Ramos (cell line): ENCODE data around the gene CHN2.

Experiments used
- in situ Hi-C: fragments of 300-500 bp; cut with MboI; formaldehyde crosslinking; loops from one replicate; pipeline ENCODE4 v1.14.3; 2022; ENCODE audit warnings: low sequenced_read_pairs; ENCODE audit not compliant: unreplicated experiment

Gene CHN2

DNA sequence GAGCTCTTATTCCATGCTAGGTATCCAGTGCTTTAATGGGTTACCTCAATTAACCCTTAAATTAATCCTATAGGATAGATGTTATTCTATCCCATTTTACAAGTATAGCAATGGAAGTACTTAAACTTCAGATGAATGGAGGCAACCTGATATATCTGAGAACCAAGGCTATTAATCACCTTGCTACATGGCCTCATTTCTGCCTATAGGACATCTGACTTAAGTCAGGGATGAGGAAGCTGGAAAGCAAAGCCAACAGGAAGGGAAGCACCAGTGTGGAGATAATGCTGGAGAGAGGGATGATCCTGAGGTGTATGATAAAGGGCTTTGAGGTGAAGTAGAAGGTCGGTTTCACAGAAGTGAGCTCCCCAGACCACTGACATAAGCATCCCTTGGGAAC is 132.3 kb downstream of the CHN2 start:
- in situ Hi-C loops = no loop called here

DNA sequence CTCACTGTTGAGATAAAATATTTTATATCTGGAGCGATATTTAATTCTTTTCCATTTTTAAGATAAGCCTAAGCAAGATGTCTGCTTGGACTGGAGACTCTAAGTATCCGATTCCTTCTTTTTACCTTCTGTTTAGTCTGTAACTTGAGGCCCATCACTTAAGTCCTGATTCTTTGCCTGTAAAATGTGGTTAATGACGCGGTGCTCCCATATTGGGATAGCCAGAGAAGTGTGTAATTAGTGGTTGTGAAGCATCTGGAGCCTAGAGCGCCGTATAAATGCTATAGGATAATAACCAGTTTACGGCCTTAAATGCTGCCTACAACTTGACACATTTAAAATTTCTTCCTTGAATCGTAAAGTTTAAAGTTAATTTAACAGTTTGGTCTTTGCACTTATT is 132.9 kb downstream of the CHN2 start:
- in situ Hi-C loops = no loop called here

DNA sequence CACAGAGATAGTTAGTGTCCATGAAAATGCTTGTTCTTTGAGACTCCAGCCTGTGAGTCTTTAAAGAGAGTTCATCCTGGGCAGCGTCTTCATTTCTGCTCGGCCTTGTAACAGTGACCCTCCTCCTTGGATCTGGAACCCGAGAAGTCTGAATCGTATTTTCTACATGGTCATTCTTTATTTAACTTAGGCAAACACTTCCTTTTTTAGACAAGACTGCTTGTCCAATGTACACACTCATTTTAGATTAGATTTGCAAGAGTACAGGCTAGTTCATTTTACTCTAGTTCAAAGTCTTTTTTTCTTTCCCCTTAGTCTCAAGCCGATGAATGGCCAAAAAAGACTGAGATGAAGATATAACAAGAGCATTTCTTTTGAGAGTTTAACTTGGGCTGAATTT is 133.5 kb downstream of the CHN2 start:
- in situ Hi-C loops = no loop called here

- in situ Hi-C loops = no loop called here
These were observed 134.2 kb downstream of the CHN2 start for GRCh38 chr7:29328811-29329210.

GRCh38 chr7:29329686-29330085 is 135.1 kb downstream of the CHN2 start:
- in situ Hi-C loops = no loop called here

DNA sequence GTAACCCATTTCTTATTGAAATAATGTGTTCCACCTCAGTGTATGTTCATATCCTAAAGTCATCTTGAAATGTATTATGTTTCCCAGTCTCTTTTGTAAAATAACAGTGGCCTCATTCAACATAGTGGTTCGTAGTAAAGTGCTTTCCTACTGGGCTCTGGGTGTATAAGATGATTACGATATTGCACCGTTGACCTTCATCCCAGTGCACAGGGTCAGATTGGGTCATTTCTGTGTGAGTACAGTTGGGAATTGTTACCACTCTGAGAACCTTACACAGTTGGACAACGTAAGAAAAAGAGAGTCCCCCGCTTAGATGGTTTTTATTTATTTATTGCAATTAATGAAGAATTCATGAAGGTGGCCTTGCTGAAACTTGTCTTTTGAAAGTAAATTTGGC is 135.6 kb downstream of the CHN2 start:
- in situ Hi-C loops = no loop called here

DNA sequence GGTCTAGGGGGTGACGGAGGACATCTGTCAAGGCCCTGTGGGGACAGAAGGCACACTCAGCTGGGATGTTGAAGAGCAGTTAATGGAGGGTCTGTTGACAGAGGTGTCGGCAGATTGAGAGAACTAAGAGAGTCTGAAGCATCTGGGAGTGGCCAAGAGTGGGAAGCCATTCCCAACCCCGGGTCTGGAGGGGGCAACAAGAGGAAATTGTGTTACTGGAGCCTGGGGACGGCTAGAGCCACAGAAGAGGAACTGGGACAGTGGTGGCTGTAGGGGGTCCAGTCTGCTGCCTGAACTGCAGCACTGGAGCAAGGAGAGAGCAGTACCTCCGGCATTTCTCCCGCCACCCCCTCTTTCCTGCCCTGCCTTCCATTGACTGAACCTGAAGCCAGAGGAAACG is 136.6 kb downstream of the CHN2 start:
- in situ Hi-C loops = no loop called here

GRCh38 chr7:29332042-29332811 is 137.7 kb downstream of the CHN2 start:
- in situ Hi-C loops = no loop called here

DNA sequence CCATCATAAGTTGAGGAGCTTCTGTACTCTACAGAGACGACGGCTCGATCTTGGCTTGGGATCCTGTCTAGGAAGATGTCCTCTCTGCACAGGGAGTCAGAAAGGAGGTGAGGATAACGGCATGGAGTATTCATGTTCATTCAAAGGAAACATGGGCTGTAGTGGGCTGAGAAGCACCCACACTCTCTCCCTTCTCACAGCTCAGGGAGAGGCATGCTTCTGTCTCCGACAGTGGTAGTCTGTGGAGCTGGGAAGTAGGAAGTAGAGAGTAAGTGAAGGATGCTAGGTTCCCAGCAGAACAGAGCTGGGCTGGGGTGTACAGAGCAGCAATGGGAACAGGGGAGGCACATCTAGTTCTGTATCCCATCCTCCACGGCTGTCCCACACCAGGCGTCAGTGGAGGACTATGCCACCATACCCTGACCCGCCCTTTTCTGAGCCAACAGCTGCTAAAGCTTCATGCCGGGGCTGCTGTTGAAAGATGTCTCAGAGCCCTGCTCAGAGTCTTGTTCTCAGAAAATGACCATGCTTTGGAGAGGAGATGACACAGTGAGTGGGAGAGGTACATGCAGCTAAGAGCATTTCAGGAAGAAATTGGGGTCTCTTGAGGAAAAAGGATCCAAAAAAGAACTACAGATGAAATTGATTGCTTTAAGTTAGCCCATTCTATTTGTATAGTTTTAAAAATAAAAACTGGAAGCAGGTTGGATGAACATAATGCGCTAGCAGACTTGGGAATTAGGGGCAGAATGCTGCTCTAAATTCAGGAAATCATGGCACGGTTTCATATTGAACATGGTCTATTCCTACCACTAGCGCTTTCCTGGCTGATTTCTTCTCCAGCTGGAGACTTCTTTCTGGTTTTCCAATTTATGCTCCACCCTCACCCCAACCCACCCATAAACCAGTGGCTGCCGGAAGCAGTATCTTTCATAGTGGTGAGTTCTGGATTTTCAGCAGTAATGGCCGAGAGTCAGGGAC is 138.6 kb downstream of the CHN2 start:
- in situ Hi-C loops = no loop called here

- in situ Hi-C loops = no loop called here
These were observed 140.9 kb downstream of the CHN2 start for GRCh38 chr7:29335188-29336083.

DNA sequence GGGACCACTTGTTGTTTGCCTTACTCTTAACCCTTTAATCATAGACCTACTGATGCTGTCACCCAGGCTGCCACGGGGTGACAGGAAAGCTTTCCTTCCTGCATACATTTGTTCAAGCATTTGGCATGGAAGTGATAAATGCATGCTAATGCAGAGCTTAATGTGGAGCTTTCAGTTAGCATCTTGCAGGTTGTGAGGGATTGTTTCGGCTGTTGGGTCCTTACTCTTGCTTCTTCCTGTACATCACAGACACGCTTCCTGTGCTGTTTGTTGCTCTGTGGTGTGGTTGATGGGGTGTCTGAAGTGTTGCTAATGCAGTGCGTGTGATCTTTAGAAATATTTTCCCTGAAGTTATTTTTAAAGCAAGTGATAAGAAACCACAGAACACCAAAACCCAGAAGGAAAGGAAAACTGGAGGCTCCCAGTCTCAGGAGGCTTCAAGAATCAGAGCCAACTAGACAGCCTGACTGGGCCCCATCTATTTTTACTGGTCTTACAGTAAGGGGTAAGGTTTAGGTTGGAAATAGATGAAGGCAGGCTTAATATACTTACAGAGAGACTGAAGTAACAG is 143.1 kb downstream of the CHN2 start:
- in situ Hi-C loops = no loop called here

DNA sequence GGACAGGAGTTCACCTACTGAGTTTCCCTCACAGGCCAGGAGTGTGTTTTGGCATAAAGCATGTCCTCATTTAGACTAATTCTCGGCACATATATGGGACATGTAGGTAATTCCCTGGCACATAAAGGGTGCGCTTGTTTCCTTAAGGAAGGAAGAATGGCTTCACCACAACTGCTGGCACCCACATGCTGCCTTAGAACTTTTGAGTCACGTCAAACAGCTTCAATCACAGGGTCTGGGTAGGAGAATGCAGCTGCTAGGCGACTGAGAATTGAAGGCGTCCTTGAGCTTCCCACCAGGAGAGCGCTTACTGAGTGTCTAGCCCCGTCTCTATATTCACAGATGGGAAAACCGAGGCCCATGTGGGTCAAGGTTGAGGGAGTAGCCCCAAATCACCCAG is 146.1 kb downstream of the CHN2 start:
- in situ Hi-C loops = no loop called here

- in situ Hi-C loops = no loop called here
These were observed 146.6 kb downstream of the CHN2 start for GRCh38 chr7:29341156-29341555.

DNA sequence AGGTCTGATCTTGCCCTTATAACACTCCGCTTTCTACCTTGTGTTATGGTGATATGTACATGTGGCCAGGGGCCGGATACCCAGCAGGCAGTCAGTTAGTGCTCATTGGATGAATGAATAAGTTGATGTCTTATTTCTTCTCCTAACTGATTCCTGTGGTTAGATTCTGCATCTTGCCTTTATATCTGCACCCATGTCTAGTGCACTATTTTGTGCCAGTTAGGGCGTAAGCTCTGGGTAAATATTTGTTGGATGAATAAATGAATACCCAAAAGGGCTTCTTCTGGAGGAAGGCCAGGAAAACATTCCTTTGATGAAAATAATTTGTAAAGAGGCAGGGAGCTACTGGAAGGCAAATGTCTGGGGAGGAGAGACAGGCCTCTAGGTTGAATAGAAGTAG is 148.2 kb downstream of the CHN2 start:
- in situ Hi-C loops = no loop called here

DNA sequence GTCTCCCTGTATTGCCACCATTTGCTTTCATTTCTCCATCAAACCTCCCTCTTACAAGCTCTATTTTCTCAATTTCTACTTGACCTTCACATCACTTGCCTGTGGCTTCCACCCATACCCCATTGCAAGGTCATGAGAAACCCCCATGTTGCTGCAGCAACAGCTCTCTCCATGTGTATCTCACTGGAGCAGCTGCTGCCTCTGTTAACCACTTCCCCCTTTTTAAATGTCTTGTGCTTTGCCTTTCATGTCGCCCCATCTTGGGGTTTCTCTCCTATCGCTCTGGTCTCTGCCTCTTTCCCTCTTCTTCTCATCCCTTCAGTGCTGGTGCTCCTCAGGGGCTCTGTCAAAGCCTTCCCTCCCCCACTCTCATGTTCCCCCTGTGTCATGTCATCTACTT is 148.8 kb downstream of the CHN2 start:
- in situ Hi-C loops = no loop called here

DNA sequence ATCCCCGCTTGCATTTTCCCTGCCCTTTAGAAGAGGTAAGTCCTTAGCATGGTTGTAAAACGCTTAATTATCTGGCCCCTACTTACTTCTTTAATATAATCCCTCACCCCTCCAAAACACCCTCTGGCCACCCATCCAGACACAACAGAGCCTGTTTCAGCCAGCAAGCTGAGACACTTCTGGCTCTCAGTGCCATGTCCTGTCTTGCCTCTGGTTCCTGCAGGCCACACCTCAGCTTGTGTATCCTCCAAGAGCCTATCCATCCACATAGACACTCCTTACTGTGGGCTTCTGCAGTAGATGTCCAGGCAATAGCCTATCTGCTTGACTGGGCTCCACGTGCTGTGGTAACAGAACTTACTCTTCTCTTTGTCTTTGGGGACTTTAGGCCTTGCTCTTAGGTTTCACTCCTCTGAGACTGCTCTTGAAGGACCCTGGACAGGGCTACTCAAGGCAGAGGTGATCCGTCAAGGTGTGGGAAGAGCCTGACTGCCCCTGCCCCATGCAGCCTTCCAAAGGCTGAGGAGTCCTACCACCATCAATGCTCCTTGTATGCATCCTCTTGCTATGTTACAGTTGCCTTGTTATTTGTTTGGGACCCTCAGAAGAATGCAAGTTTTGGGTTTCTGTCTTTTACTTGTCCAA is 149.9 kb downstream of the CHN2 start:
- in situ Hi-C loops = no loop called here

GRCh38 chr7:29345590-29345989 is 151.0 kb downstream of the CHN2 start:
- in situ Hi-C loops = no loop called here

DNA sequence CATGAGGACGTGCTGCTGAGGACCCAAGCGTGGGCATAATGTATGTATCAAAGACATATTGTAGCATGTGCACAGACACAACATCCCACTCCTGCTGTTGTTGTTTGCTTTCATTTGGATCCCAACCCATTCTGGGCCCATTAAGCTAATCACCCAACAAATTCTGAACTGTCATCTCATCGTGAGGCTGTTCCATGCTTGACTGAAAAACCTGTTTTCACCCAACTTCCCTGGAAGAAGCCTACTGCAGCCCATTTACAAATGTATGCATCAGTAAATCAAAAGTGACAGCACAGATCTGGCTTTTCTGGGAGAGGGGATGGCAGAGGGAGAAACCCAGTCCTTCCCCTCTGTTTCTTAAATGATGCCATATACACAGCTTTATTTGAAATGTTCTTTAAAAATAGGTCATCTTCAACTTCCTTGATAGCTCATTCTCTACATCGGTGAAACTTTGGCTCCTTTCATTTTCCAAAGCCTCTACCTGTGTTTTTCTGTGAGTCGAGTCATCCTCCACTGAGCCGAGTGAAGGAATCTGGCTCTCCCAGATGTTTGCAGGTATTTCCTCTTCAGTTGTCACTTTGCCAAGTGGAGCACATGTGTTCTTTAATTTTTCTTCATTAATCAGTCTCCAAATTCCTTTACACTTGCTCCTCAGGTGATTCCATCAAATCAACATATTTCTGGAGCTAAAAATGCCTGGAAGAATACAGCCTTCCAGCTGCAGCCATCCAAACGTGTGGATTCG is 151.8 kb downstream of the CHN2 start:
- in situ Hi-C loops = no loop called here

DNA sequence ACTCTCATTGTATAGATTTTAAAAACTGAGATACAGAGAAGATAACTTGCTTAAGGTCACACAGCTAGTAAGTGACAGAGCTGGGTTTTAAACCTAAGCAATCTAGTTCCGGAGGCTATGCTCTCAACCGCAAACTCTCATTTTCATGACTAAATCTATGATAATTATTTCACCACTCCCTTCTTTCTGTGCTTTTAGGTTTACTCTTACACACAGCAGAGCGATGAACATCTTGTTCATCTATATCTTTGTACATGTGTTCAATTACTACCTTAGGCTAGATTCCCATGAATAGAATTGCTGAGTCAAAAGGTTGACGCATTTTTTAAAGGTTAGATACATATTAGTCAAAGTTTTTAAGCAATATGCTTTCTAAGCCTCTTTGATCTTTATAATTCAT is 154.8 kb downstream of the CHN2 start:
- in situ Hi-C loops = no loop called here
